HG03521 (cell line): ENCODE measurements around the gene ANKRD31.
"Not testable (repeated sequence)": the region's sequence is repeated elsewhere in the genome, so short reads cannot be mapped to it uniquely, and the experiment has no call there.

Experiments
- ATAC-seq: cut with Tn5 transposase; IDR thresholded peaks from one replicate; pipeline ENCODE4 v1.9.1; 2021; ENCODE audit warnings: mild to moderate bottlenecking, moderate library complexity; ENCODE audit not compliant: unreplicated experiment

The ANKRD31 gene

DNA sequence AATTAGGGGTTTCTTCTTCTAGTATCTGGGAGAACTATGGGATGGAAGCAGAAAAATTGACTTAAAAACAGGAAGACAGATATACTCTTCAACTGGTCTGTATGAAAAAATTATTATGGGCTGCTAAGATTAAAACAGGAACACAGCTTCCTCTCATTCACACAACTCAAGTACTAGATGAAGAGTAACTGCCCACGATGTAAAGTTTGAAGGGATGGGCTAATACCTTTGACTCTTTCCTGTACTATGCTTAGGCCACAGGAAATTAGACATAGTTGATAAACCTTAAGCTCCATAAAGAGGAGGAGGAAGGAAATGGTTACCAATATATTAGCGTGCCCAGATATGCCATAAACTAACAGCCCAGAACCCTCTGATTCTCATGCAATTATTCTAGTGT, 88.6 kb downstream of the ANKRD31 start:
- no peak for ATAC-seq

DNA sequence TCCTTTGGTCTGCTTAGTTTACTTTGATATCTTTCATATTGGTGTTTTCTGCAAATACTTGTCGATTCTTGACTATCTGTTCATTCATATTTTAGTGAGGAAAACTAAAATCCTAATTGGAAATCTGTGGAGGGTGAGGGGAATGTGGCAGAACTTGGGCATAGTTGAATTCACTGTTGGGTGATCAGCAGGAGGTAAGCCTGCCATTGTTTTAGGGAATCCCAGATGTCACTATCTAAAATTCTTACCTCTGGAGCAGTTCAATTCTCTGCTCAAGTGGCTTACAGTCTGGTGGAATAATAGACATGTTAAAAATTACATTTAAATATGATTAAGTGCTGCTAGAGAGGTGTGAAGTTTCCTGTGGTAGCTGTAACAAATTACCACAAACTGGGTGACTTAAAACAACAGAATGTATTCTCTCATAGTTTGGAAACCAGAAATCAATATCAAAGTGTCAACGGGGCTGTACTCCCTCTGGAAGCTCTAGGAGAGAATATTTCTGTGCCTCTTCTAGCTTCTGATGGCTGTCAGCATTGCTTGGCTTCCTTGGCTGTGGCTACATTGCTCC, 94.0 kb downstream of the ANKRD31 start:
- ATAC-seq, result no peak

DNA sequence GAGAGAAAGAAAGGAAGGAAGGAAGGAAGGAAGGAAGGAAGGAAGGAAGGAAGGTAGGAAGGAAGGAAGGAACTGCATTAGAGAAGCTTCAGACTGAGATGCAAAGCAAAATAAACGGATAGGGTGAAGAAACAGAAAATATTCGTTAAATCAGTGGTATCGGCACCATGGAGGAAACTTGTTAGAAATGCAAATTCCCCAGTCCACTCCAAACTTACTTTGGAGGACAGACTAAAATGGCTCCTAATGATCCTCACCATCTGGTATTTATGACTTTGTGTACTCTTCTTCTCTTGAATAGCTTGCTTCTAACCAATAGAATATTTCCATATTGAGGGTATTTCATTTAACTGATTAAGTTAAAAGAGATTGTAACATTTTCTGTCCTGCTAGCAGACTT, 96.4 kb downstream of the ANKRD31 start:
- ATAC-seq, result no peak

DNA sequence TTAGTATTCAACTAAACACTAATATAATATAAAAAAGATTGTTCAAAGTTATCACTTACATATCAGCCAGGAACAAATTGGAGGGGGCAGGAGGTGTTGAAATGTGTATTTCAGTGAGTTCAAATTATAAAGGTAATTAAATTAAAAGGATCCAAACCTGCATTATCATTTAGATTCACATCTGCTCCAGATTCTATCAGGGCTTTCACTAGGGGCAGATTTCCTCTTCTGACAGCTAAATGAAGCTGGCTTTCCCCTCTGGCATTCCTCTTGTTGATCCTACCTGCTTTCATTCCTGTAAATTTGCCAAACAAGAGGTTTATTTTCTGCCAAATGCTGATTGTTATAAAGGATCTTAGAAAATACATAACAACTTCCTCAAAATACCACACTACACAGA, 98.0 kb downstream of the ANKRD31 start:
- ATAC-seq, result no peak

DNA sequence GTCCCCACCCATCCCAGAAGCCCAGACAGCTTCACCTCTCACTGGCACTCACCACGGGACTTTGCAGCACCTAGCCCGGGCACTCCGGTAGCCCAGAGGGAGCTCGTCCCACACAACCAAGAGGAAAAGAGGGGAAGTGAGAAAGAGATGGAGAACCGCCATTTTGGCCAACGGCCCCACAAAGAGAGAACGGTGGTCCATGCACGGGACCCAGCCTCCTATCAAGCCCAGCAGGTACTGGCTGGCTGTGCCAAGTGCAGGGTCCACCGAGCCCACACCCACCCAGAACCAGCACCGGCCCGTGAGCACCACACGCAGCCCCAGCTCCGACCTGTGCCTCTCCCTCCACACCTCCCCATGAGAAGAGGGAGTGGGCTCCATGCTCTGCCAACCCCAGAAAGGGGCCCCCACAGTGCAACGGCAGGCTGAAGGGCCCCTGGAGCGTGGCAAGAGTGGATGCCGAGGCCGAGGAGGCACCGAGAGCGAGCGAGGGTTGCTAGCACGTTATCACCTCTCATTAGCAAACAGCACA, 105.8 kb downstream of the ANKRD31 start:
- no peak for ATAC-seq

DNA sequence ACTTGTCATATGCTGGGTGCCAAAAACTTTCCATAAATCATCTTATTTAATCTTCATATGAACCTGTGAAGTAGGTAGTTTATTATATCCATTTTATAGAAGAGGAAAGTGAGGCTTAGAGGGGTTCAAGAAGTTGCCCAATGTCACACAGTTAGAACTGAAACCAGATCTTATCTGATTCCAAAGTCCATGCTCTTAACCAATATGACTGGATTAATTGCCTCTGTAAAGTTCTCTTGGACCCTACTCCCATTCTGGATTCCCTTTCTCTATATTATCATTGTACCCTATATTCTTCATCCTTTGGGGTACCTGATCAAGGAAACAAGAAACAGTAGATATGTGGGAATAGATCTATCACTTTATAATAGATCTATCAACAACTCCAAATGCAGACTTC, 119.8 kb downstream of the ANKRD31 start:
- no peak for ATAC-seq

DNA sequence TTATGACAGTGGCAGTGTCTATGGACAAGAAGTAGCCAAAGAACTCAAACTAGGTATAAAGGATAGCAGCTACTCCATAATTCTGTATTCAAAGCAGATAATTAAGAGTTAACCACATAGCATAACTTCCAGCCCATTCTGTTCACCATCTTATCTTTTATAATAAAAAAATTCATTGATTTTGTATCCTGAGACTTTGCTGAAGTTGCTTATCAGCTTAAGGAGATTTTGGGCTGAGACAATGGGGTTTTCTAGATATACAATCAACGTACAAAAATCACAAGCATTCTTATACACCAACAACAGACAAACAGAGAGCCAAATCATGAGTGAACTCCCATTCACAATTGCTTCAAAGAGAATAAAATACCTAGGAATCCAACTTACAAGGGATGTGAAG, 122.4 kb downstream of the ANKRD31 start:
- ATAC-seq, result not testable (repeated sequence)

DNA sequence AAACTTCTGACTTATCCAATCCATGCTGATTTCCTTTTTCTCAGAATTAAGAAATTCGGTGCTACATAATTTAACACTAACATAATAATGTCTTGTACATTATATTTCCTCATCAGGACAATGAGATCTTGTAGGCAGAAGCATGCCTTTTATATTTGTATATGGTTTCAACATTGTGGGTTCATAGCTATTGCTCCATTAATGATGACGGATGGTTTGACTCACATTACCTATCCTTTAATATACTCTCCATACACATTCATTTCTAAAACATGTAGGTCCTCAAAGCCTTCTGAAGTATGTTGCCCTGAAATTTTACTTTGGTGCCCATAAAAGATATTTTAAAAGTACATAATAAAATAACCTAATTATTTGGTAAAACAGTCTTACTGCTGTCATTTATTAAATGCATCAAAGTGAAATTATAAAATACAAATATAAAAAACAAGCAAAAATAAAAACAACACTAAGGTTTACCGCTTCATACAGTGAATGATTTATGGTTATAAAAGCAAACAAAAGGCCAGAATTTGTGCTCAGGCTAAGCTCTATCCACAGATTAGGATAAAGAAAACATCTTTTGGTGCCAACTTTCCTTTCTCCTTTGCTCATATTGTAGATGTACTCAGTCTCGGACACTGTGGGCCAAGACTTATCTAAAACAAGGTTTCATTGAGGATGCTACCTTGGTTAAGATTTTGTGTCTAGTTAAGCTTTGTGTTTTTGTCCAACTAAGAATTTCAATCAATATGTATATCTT, 123.1 kb downstream of the ANKRD31 start:
- ATAC-seq, result no peak

DNA sequence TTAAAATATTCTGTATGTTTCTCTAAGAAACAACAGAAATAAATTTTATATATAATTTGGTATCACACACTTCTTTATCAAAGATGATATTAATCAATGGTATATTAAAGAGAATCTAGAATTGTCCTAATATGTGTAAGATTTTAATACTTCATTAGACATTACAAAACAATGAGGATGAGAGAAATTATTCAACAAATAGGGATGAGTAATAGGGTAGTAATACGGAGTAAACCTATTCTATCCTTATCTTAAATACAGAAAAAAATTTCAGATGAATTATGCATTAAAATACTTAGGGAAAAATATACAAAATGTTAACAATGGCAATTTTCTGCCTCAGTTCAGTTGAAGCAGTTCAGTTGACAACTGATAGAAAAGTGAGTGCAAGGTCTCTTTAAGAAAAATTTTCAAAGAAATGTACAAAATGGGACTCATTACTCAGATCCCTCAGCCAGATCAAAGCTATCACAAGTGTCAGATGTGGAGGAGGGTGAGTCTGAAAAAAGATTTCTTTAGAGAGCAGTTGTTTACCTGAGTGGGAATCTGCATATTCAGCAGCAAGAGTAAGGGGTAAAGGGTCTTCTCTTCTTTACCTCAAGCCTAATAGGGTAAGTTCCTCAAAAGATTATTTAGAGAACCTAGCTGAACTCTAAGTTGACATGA, 127.6 kb downstream of the ANKRD31 start:
- no peak for ATAC-seq

DNA sequence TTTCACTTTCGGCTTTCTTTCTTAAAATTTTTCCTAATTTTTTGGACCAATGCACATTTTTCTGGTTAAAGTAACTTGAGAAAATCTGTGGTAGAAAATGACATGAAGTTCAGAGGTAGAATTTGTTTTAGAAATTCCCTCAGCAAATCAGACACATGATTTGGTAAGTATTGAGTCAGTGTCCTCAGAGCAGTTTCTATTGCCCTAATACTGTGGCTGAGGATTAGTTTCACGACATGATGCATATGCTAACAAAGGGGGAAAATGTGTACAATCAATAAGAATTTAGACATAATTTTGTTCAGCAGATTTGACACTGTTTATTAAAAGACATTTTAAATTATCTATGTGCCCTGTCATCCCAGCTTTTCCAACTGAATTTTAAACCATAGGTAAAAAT, 128.2 kb downstream of the ANKRD31 start:
- ATAC-seq, result no peak

DNA sequence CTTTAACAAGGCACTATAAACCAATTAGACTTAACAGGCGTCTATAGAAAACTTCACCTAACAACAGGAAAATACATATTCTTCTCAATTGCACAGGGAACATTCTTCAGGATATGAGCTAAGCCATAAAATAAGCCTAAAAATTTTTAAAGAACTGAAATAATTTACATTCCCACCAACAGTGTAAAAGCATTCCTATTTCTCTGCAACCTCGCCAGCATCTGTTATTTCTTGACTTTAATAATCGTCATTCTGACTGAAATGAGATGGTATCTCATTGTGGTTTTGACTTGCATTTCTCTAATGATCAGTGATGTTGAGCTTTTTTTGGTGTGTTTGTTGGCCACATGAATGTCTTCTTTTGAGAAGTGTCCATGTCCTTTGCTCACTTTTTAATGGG, 140.7 kb downstream of the ANKRD31 start:
- not testable (repeated sequence) for ATAC-seq

DNA sequence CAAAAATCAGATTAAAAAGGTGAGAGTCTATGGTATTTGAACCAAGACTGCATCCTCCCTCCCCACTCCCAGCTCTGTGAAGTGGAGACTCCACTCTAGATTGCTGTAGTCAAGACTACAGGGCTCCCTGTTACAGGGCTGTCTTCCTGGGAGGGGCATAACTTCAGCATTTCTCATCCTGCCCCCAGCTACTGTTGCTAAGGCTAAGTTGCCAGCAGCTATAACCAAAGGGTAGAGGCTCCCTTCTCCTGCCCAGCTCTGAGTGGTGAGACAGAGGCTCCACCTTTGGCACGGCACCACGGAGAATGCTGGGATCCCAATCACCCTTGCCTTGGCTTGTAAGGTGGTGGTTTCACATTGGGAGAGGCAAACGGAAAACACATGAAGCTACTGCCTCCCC, 145.1 kb downstream of the ANKRD31 start:
- no peak for ATAC-seq

DNA sequence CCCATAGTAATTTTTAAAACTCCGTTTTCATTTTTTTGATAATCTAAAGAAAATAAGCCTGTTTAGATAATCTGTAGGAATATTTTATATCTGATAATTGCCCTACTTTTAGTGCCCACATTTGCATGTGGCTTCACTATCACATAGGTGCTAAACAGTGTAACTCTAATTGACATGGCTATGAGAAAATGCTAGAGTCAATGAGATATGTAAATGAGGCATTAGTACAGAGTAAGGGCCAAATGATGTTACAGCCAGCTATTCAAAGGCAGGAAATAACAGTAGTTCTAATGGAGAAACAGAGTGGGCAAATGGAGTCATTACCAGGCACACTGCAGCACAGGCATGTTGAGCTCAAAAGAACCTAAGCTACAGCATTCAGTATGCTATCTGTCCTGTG, 147.0 kb downstream of the ANKRD31 start:
- no peak for ATAC-seq

DNA sequence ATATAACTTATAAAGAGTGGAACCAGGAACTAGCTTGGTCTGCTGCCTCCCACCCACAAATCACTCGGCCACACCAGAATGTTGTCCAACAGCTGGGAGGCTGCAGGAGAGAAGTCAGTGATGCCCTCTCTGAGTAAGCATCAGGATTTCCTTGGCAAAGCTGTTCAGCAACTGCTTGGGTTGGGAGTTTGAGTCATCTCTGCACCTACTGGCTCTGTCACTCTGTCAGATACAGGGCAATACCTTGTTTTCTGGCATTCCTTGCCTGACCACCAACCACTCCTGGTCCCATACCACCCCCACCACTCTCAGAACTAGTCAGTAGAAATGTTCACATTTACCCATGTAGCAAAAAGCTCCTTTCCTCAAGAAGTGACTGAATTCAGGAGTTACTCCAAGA, 147.5 kb downstream of the ANKRD31 start:
- ATAC-seq, result no peak

DNA sequence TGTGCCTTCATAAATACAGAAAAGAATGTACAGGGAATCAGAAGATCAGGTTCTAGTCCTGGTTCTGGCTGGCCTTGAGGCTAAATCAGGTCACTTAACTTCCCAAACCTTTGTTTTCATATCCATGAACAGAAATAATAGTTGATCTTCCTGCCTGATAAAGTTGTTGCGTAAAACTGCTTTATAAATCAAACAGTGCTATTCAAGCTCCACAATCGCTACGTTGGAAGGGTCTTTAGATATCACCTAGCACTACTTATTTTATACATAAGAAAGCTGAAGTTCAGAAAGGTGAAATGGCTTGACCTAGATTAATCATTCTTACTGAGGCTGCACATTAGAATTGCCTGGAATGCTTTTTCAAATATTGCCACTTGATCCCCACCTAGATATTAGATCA, 148.0 kb downstream of the ANKRD31 start:
- no peak for ATAC-seq

DNA sequence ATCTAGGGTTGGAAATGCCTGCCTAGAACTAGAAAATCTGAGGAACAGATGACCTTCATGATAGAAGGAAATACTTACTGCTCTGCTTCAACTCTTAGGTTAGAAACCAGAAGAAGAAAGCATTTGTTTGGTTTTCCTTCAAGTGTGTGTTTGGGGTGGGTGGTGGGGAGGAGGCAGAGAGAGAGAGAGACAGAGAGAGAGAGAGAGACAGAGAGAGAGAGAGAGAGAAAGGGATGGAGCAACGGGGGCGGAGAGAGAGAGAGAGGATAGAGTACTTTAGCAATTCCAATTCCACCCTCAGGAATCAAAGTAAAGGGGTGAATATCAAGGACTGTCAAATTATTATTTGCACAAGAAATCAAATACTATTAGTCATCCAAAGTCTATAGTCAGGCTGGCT, 155.2 kb downstream of the ANKRD31 start:
- ATAC-seq, result no peak

DNA sequence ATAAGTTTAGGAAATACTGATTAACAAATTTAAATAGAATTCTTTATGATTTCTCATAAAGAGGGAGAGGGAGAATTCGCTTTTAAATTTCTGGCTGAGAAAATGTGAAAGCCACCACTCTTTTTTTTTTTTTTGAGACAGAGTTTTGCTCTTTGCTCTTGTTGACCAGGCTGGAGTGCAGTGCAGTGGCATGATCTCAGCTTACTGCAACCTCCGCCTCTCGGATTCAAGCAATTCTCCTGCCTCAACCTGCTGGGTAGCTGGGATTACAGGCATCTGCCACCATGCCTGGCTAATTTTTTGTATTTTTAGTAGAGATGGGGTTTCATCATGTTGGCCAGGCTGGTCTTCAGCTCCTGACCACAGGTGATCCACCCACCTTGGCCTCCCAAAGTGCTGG, 157.3 kb downstream of the ANKRD31 start:
- ATAC-seq, result not testable (repeated sequence)

DNA sequence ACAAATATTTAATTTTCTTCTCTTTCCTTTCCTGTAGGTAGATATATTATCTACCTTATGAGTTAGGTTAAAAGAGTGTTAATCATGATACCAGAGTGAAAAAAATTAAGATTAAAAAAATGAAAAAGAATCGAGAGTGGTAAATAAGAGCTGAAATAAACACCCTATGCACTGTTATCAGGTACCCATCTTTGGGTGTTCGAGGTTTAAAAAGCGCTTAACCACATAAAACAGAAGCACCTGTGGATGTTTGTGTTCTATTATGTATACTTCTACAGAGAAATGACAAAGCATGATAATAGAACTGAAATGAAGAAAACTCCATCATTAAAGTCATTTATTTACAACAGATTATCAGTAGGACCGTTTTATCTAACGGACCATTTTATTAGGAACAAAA, 158.7 kb downstream of the ANKRD31 start:
- ATAC-seq, result no peak

DNA sequence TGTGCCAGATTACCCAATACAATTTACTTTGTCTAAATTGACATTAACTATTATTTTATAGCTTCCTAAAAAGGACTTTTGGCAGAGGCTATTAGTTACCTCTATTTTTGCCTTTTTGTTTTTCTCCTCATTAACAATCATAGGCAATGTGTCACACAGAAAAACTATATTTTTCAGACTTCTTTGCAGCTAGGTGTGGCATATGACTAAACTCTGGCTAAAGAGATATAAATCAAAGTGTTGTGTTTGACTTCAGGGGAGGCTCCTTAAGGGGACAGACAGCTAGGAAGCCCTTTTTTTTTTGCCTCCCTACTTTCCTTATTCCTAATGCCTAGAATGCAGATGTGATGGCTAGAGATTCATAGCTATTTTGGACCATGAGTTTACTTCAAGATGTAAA, 164.6 kb downstream of the ANKRD31 start:
- no peak for ATAC-seq

DNA sequence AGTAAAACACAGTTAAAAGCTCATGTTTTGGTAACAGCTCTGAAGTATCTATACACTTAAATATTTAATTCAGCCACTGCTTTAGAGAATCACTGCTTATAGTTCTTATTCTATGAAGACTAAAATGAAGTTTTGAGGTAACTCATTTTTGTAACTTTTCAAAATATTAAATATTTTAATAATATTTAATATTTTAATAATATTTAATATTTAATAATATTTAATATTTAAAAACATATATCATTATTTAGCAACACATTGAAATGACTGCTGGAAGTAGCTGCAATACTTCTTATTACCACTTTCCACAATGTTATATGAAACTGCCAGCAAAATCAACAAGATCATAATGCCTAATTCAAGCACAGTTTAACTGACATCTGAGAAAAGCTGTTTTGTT, 165.6 kb downstream of the ANKRD31 start:
- no peak for ATAC-seq

DNA sequence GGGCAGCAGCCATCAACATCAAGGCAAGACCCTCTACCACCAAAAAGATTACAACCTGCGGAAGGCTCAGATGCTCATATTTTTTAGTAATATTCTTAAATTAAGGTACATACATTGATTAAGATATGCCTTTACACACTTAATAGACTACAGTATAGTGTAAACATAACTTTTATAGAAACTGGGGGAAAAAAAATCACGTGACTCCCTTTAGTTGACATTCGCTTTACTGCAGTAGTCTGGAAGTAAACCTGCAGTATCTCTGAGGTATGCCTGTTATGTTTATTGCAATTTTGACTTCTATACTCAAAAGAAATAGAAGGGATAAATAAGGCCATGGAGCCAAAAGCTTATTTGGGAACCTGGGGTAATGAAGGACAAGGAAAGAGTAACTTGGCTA, 169.2 kb downstream of the ANKRD31 start:
- ATAC-seq, result no peak

DNA sequence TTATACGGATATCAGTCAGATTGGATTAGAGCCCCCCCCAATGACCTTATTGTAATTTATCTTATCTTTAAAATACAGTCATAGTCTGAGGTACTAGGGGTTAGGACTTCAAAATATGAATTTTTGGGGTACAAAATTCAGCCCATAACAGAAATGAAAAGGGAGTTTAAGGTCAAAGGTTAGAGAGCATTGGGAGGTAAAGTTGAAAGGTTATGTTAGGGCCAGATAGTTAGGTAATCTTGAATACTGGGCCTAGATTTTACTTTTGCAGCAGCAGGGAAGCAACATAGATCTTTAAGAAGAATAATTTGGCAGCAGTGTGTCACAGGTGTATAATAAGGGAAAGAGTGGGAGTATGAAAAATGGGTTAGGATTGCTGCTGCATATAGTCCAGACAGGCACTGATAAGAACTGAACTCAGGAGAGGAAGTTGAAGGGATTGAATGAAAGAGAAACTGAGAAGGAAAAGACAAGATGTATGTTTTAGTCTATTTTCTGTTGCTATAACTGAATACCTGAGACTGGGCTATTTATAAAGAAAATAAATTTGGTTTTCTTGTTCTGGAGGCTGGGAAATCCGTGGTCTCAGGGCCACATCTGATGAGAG, 173.7 kb downstream of the ANKRD31 start:
- no peak for ATAC-seq
